BLaER1 treated with 17β-estradiol and CSF1 and Interleukin-3, amounts not matched to agents 10 nM and 100 nM (cell line): ENCODE measurements around the gene PBXIP1.
"Not testable (repeated sequence)": the region's sequence is repeated elsewhere in the genome, so short reads cannot be mapped to it uniquely, and the experiment has no call there.

Source experiments
- H3K27ac ChIP-seq, 11 experiments: shearing (Covaris generic); formaldehyde crosslinking; 2 replicates each; pipeline ENCODE4 v1.8.1; 2022
- H3K27me3 ChIP-seq, 11 experiments: shearing (Covaris generic); formaldehyde crosslinking; 2 replicates each; pipeline ENCODE4 v1.8.1; 2022
- H3K36me3 ChIP-seq, 11 experiments: shearing (Covaris generic); formaldehyde crosslinking; 2 replicates each; pipeline ENCODE4 v1.8.1; 2022
- H3K4me1 ChIP-seq, 10 experiments: shearing (Covaris generic); formaldehyde crosslinking; 2 replicates each; pipeline ENCODE4 v1.8.1; 2022
- H3K4me2 ChIP-seq, 11 experiments: shearing (Covaris generic); formaldehyde crosslinking; 2 replicates each; pipeline ENCODE4 v1.8.1; 2022
- H3K4me3 ChIP-seq, 10 experiments: shearing (Covaris generic); formaldehyde crosslinking; 2 replicates each; pipeline ENCODE4 v1.8.1; 2022
- H3K9ac ChIP-seq, 11 experiments: shearing (Covaris generic); formaldehyde crosslinking; 2 replicates each; pipeline ENCODE4 v1.8.1; 2022
- H3K9me3 ChIP-seq, 11 experiments: shearing (Covaris generic); formaldehyde crosslinking; replicated peaks in 1 of 11; 2 replicates each; pipeline ENCODE4 v1.8.1; 2022
- H4K20me1 ChIP-seq, 11 experiments: shearing (Covaris generic); formaldehyde crosslinking; 2 replicates each; pipeline ENCODE4 v1.8.1; 2022
- Cebpa-rat ChIP-seq, 11 experiments: shearing (Covaris generic); IDR thresholded peaks; 2 replicates each; pipeline ENCODE4 v1.8.1; 2022

The PBXIP1 gene

DNA sequence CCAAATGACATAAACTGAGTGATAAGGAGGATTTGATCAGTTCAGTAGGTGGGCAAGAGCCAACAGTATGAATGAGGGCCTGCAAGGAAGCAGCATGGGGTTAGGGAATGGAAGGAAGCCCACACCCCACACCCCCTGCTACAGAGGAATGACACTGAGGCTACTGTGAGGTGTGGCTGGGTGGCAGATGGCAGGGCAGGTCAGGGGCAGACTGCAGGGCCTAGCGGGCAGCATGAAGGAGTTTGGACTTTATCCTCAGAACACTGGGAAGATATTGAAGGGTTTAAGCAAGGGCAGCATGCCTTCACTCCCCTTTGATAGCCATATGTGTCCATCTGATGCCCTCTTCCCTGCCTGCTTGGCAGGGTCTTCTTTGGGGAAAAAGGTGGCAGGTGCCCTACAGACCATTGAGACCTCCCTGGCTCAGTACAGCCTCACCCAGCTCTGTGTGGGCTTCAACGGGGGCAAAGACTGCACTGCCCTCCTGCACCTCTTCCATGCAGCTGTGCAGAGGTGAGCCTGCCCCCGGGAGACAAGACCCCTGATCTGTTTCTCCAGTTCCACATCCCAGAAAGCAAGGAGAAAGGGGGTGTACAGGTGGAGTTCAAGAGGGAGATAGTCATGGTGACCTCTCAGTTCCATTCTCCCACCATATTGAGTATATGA, 33.4 kb upstream of the PBXIP1 start:
- Histone ChIP-seq H3K27ac (no peak overlapping the region), H3K36me3 (peaks cover 49 to 78% (median 59%) of the 10 kb centered on the region in 11 experiments), H3K4me1 (peaks cover 34 to 68% (median 52%) of the 10 kb centered on the region in 10 experiments), H3K4me2 (peak overlapping the region in 2 of 11 experiments; percentile 7 to 19; a peak in 3 of 22 replicates), H3K9me3 (no peaks in the 10 kb centered on the region), H4K20me1 (peaks cover 0 to 52% (median 39%) of the 10 kb centered on the region in 11 experiments; a peak in 18 of 22 replicates), H3K9ac (peak overlapping the region in 5 of 11 experiments; percentile 10 to 60 (median 39); a peak in 7 of 22 replicates), H3K27me3 (no peaks in the 10 kb centered on the region), H3K4me3 (no peak overlapping the region)
- no peak for TF ChIP-seq Cebpa-rat (IDR thresholded peaks at IDR 0.05)

- peak overlapping the region in 3 of 11 experiments; percentile 1 to 29 (median 19); a peak in 3 of 22 replicates for H3K4me2 ChIP-seq
- H3K36me3 ChIP-seq = peaks cover 49 to 78% (median 59%) of the 10 kb centered on the region in 11 experiments
- H3K4me1 ChIP-seq = peaks cover 32 to 65% (median 48%) of the 10 kb centered on the region in 10 experiments
- no peaks in the 10 kb centered on the region for H3K9me3 ChIP-seq
- no peaks in the 10 kb centered on the region for H3K27me3 ChIP-seq
- no peak overlapping the region for H3K4me3 ChIP-seq
- H4K20me1 ChIP-seq = peaks cover 0 to 52% (median 39%) of the 10 kb centered on the region in 11 experiments; a peak in 18 of 22 replicates
- TF ChIP-seq Cebpa-rat (IDR thresholded peaks at IDR 0.05) = no peak
- H3K27ac ChIP-seq = no peak overlapping the region
- peak overlapping the region in 5 of 11 experiments; percentile 3 to 60 (median 10); a peak in 9 of 22 replicates for H3K9ac ChIP-seq
Observed at GRCh38 chr1:154988058-154988954, 32.4 kb upstream of the PBXIP1 start.

DNA sequence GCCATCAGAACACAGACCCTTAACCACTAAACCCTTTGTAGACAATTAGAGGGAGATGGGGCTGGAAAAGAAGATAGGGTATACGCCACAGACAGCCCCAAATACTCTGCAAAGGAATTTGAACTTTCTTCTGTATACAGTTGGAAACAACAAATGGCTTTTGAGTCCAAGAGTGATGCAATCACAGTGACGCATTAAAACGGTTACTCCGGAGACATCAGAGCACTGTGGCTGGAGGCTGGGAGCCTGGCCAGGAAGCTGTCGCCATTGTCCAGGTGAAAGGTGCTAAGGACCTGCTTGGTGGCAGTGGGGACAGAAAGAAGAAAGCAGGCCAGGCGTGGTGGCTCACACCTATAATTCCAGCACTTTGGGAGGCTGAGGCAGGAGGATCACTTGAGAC, 31.4 kb upstream of the PBXIP1 start:
- peaks cover 0 to 44% (median 37%) of the 10 kb centered on the region in 11 experiments; a peak in 18 of 22 replicates for H4K20me1 ChIP-seq
- no peak for TF ChIP-seq Cebpa-rat (IDR thresholded peaks at IDR 0.05)

GRCh38 chr1:154986736-154987135, 30.8 kb upstream of the PBXIP1 start:
- not testable (repeated sequence) for H3K27ac ChIP-seq, H3K4me2 ChIP-seq, H3K27me3 ChIP-seq, H3K9me3 ChIP-seq, H3K4me3 ChIP-seq
- Histone ChIP-seq H4K20me1 (peaks cover 0 to 44% (median 37%) of the 10 kb centered on the region in 11 experiments; a peak in 18 of 22 replicates), H3K4me1 (peaks cover 32 to 64% (median 48%) of the 10 kb centered on the region in 10 experiments), H3K36me3 (peaks cover 49 to 70% (median 58%) of the 10 kb centered on the region in 11 experiments), H3K9ac (peak overlapping the region in 3 of 11 experiments; percentile 11 to 27 (median 13); a peak in 2 of 22 replicates)

More for the DNA sequence above, 31.4 kb upstream of the PBXIP1 start:
- Histone ChIP-seq H3K9ac (no peak overlapping the region; a peak in 1 of 22 replicates), H3K27ac (no peak overlapping the region), H3K27me3 (no peaks in the 10 kb centered on the region), H3K4me2 (peak overlapping the region in 1 of 11 experiments; percentile 19; a peak in 1 of 22 replicates), H3K36me3 (peaks cover 49 to 74% (median 59%) of the 10 kb centered on the region in 11 experiments), H3K4me1 (peaks cover 29 to 59% (median 43%) of the 10 kb centered on the region in 10 experiments), H3K9me3 (no peaks in the 10 kb centered on the region), H3K4me3 (no peak overlapping the region)

DNA sequence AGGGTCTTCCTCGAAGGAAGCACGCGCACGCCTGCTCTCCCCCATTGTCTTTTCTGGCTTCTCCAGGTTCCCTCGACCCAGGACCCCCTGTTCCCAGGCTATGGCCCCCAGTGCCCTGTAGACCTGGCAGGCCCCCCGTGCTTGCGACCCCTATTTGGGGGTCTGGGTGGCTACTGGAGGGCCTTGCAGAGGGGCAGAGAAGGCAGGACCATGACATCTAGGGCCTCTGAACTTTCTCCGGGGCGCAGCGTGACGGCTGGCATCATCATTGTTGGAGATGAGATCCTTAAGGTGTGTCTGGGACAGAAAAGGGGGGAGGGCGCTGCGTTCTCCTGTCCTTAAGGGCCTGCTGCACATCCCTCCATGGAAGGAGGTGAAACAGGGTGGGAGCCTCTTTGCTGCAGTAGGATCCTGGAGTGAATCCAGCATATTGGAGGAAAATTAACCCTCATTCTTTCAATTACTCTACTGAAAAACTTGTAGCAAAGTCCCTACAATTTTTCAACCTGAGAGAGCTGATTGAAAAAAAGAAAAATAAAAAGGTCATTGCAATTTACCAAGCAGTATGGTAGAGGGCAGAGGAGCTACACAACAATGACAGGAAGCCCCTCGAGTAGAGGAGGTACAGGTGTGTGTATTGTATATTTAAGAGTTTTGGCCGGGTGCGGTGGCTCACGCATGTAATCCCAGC, 28.0 kb upstream of the PBXIP1 start:
- Histone ChIP-seq H3K36me3 (peaks cover 23 to 71% (median 57%) of the 10 kb centered on the region in 11 experiments), H3K27ac (peak overlapping the region; percentile 49 to 84 (median 80); a peak in 21 of 22 replicates)
- no peak for TF ChIP-seq Cebpa-rat (IDR thresholded peaks at IDR 0.05)

DNA sequence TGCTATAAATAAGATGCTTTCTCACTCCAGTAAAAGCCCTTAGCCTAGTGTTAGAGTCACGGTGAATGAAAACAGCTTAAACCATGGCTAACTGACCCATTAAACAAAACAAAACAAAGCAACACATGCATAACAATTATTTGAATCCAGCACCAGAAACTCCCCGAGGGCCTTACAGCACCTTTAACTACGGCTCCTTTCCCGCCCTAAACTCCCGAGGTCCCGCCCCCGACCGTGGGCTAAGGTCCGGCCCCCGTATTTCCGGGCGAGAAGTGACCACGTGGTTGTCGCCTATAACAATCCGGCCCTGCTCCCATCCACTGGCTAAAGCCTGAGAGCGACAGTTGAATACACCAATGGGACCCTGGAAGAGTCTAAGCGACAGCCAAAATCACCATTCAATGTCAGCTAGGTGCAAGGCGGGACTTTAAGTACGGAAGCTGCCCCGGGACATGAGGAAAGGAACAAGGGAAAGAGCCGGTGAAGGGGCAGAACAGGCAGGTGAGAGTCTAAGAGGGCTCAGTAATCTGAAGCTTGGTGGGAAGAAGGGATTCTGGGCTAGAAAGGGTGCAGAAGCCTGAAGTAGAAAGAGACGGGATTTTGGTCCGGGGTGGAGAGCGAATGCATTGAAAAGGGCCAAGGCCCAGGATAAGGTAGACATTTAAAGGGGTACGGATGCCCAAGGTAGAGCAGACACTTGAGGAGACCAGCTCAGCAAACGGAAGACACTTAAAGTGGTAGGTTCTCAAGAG, 27.2 kb upstream of the PBXIP1 start, which contains the start of gene FLAD1:
Gene FLAD1 (plus strand): TSS at position 448 of the 752 bp plus-strand sequence. CDS start 351 bp downstream, outside the sequence.
- Histone ChIP-seq H3K9me3 (no peaks in the 10 kb centered on the region), H3K27me3 (no peaks in the 10 kb centered on the region), H3K4me1 (peaks cover 34 to 55% (median 42%) of the 10 kb centered on the region in 10 experiments), H4K20me1 (peaks cover 0 to 19% (median 12%) of the 10 kb centered on the region in 11 experiments; a peak in 14 of 22 replicates), H3K9ac (peak within 1 kb of the TSS; percentile 76 to 91 (median 87)), H3K4me3 (peak within 1 kb of the TSS; percentile 73 to 91 (median 84)), H3K4me2 (peak within 1 kb of the TSS; percentile 88 to 100 (median 97)), H3K36me3 (peaks cover 14 to 70% (median 54%) of the 10 kb centered on the region in 11 experiments), H3K27ac (peak within 1 kb of the TSS; percentile 49 to 84 (median 80); a peak in 21 of 22 replicates)
- TF ChIP-seq Cebpa-rat (IDR thresholded peaks at IDR 0.05) = no peak

More for the DNA sequence above, 28.0 kb upstream of the PBXIP1 start:
- peak overlapping the region; percentile 88 to 100 (median 97) for H3K4me2 ChIP-seq
- H3K9ac ChIP-seq = peak overlapping the region; percentile 76 to 91 (median 87)
- peak overlapping the region; percentile 73 to 91 (median 84) for H3K4me3 ChIP-seq
- H4K20me1 ChIP-seq = peaks cover 0 to 28% (median 21%) of the 10 kb centered on the region in 11 experiments; a peak in 16 of 22 replicates
- no peaks in the 10 kb centered on the region for H3K27me3 ChIP-seq
- peaks cover 32 to 59% (median 44%) of the 10 kb centered on the region in 10 experiments for H3K4me1 ChIP-seq
- H3K9me3 ChIP-seq = no peaks in the 10 kb centered on the region

DNA sequence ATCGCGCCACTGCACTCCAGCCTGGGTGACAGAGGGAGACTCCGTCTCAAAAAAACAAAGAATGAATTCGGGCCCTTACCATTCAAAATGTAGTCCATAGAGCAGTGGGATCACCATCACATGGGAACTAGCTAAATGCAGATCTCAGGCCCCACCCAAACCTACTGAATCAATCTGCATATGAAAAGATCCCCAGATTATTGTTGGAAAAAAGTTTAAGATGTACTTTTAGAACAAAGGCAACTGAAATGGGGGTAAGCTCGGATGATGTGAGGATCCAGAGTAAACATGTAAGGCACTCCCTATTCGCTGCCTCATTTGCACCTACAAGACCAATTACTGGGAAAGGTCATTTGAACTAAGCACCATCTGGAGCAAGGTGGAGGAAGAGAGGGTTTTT, 26.4 kb upstream of the PBXIP1 start:
- no peaks in the 10 kb centered on the region for H3K9me3 ChIP-seq
- peak overlapping the region; percentile 43 to 91 (median 78); a peak in 21 of 22 replicates for H3K9ac ChIP-seq
- peaks cover 33 to 56% (median 43%) of the 10 kb centered on the region in 10 experiments for H3K4me1 ChIP-seq
- TF ChIP-seq Cebpa-rat (IDR thresholded peaks at IDR 0.05) = no peak
- H3K27me3 ChIP-seq = no peaks in the 10 kb centered on the region
- peaks cover 0 to 12% (median 5%) of the 10 kb centered on the region in 11 experiments; a peak in 12 of 22 replicates for H4K20me1 ChIP-seq
- H3K36me3 ChIP-seq = peaks cover 7 to 70% (median 49%) of the 10 kb centered on the region in 11 experiments
- H3K4me3 ChIP-seq = peak overlapping the region; percentile 73 to 91 (median 84)
- H3K27ac ChIP-seq = peak overlapping the region in 9 of 11 experiments; percentile 43 to 82 (median 72); a peak in 16 of 22 replicates
- H3K4me2 ChIP-seq = peak overlapping the region; percentile 73 to 97 (median 86)
